ENCODE results near the gene ELAVL3. TPM values are rescaled to one million over a fixed set of nuclear protein-coding genes. Genes with fewer than 3 reads are reported as not detected.
"Not testable (repeated sequence)": the region's sequence is repeated elsewhere in the genome, so short reads cannot be mapped to it uniquely, and the experiment has no call there.

The ELAVL3 gene
- total RNA-seq, 1 experiment from 2014 or later, result not detected

GRCh38 chr19:11479090-11479897 is 1.6 kb downstream of the ELAVL3 start:
- TF ChIP-seq CTCF (IDR thresholded peaks at IDR 0.05; ENCODE audit: unreplicated experiment), result no peak
- no TSS peak for BruUV-seq (replicated peaks)
- intact Hi-C loops (cut with micrococcal nuclease), result no loop called here
- no peaks in the 10 kb centered on the region for H3K9me3 Mint-ChIP-seq (ENCODE audit: unreplicated experiment)
- H3K4me1 Mint-ChIP-seq (ENCODE audit: insufficient read depth, unreplicated experiment), result no peaks in the 10 kb centered on the region
- no peaks in the 10 kb centered on the region for H3K36me3 Mint-ChIP-seq (ENCODE audit: insufficient read depth, unreplicated experiment)
- POLR2A ChIA-PET, result no interaction called here
- no peak for DNase-seq (ENCODE audit: unreplicated experiment)
- H3K4me3 Mint-ChIP-seq (ENCODE audit: unreplicated experiment), result no peak overlapping the region
- no peaks in the 10 kb centered on the region for H3K27me3 Mint-ChIP-seq (ENCODE audit: insufficient read depth, unreplicated experiment)
- no peak overlapping the region for H3K27ac Mint-ChIP-seq (ENCODE audit: low read depth, unreplicated experiment)
- CTCF ChIA-PET, result no interaction called here

- CTCF ChIA-PET, result no interaction called here
Measured at GRCh38 chr19:11478167-11479089, 2.4 kb downstream of the ELAVL3 start.

DNA sequence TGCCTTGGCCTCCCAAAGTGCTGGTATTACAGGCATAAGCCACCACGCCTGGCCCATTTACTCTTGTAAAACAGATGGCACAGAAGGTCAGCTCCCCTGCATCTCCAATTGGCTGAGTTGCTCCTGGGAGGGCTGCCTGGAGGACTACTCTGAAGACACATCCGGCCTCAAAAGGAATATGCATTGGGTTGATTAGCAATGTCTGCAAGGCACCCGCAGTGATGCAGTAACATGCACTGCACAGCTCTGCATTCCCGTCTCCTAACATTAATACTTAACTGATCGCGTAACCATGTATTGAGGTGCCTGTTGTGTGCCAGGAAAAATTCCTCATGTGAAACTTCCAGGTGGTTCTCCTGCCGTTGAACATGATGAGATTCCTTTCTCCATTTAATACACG is 5.0 kb downstream of the ELAVL3 start:
- H3K27me3 Mint-ChIP-seq (ENCODE audit: insufficient read depth, unreplicated experiment), result peaks cover 12% of the 10 kb centered on the region
- ChIA-PET POLR2A (no interaction called here), CTCF (interaction anchor here (1.3 kb wide), 1 partner anchor 96 kb away, joined by 3 read pairs; no protein-coding TSS in a partner anchor)
- BruUV-seq (replicated peaks), result no TSS peak
- H3K4me3 Mint-ChIP-seq (ENCODE audit: unreplicated experiment), result no peak overlapping the region
- intact Hi-C loops (cut with micrococcal nuclease), result no loop called here
- no peak for DNase-seq (ENCODE audit: unreplicated experiment)
- no peaks in the 10 kb centered on the region for H3K36me3 Mint-ChIP-seq (ENCODE audit: insufficient read depth, unreplicated experiment)
- H3K4me1 Mint-ChIP-seq (ENCODE audit: insufficient read depth, unreplicated experiment), result no peaks in the 10 kb centered on the region
- no peaks in the 10 kb centered on the region for H3K9me3 Mint-ChIP-seq (ENCODE audit: unreplicated experiment)
- TF ChIP-seq CTCF (IDR thresholded peaks at IDR 0.05; ENCODE audit: unreplicated experiment), result no peak
- no peak overlapping the region for H3K27ac Mint-ChIP-seq (ENCODE audit: low read depth, unreplicated experiment)

More at GRCh38 chr19:11478167-11479089, 2.4 kb downstream of the ELAVL3 start:
- no peak for TF ChIP-seq CTCF (IDR thresholded peaks at IDR 0.05; ENCODE audit: unreplicated experiment)
- no TSS peak for BruUV-seq (replicated peaks)
- intact Hi-C loops (cut with micrococcal nuclease), result no loop called here
- POLR2A ChIA-PET, result interaction anchor here (0.7 kb wide), 1 partner anchor 62 kb away, joined by 3 read pairs; no protein-coding TSS in a partner anchor
- H3K9me3 Mint-ChIP-seq (ENCODE audit: unreplicated experiment), result no peaks in the 10 kb centered on the region
- H3K27me3 Mint-ChIP-seq (ENCODE audit: insufficient read depth, unreplicated experiment), result no peaks in the 10 kb centered on the region
- H3K27ac Mint-ChIP-seq (ENCODE audit: low read depth, unreplicated experiment), result no peak overlapping the region
- no peaks in the 10 kb centered on the region for H3K36me3 Mint-ChIP-seq (ENCODE audit: insufficient read depth, unreplicated experiment)
- H3K4me3 Mint-ChIP-seq (ENCODE audit: unreplicated experiment), result no peak overlapping the region
- no peak for DNase-seq (ENCODE audit: unreplicated experiment)
- no peaks in the 10 kb centered on the region for H3K4me1 Mint-ChIP-seq (ENCODE audit: insufficient read depth, unreplicated experiment)

DNA sequence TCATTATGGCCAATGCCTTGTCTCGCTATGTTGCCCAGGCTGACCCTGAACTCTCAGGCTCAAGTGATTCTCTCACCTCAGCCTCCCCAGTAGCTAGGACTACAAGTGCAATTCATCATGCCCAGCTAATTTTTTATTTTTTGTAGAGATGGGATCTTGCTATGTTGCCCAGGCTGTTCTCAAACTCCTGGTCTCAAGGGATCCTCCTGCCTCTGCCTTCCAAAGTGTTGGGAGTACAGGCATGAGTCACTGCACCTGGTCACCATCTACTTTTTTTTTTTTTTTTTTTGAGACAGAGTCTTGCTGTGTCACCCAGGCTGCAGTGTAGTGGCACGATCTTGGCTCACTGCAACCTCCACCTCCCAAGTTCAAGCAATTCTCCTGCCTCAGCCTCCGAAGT is 5.5 kb downstream of the ELAVL3 start:
- peaks cover 12% of the 10 kb centered on the region for H3K27me3 Mint-ChIP-seq (ENCODE audit: insufficient read depth, unreplicated experiment)

More for the DNA sequence above, 5.5 kb downstream of the ELAVL3 start:
- H3K4me1 Mint-ChIP-seq (ENCODE audit: insufficient read depth, unreplicated experiment); DNase-seq (ENCODE audit: unreplicated experiment); intact Hi-C loops (cut with micrococcal nuclease); POLR2A ChIA-PET; H3K4me3 Mint-ChIP-seq (ENCODE audit: unreplicated experiment); BruUV-seq (replicated peaks); H3K36me3 Mint-ChIP-seq (ENCODE audit: insufficient read depth, unreplicated experiment); H3K27ac Mint-ChIP-seq (ENCODE audit: low read depth, unreplicated experiment); H3K9me3 Mint-ChIP-seq (ENCODE audit: unreplicated experiment): not testable (repeated sequence)
- CTCF ChIA-PET, result interaction anchor here (0.6 to 1.3 kb wide), 2 partner anchors 95 to 209 kb away, joined by 3 read pairs; no protein-coding TSS in a partner anchor

Measured in MCF 10A (cell line).